Activated CD4-positive, alpha-beta memory T cell treated with anti-CD3 and anti-CD28 coated beads for 36 hours (primary cell): ENCODE measurements around the gene ZNF587. TPM values are rescaled to one million over a fixed set of nuclear protein-coding genes. Genes with fewer than 3 reads are reported as not detected.

Experiments
- CTCF ChIA-PET: fragments of 350-600 bp; sonication (Branson Sonifier 250); formaldehyde crosslinking; loops from one replicate; lab custom pipeline; 2021; ENCODE audit warnings: antibody characterized with exemption, inconsistent platforms; lab: Charles Lee
- POLR2A ChIA-PET: fragments of 350-600 bp; sonication (Branson Sonifier 250); formaldehyde crosslinking; loops from one replicate; lab custom pipeline; 2021; ENCODE audit warnings: antibody characterized with exemption; lab: Charles Lee
- DNase-seq: peaks from one replicate; pipeline ENCODE4 v3.0.0-alpha.2; 2020
- H3K27ac Mint-ChIP-seq: one replicate; pipeline ENCODE4 v1.8.0; 2021; ENCODE audit warnings: mixed read lengths
- H3K27me3 Mint-ChIP-seq: one replicate; pipeline ENCODE4 v1.8.0; 2021; ENCODE audit warnings: mixed read lengths
- H3K36me3 Mint-ChIP-seq: one replicate; pipeline ENCODE4 v1.8.0; 2021; ENCODE audit warnings: mixed read lengths
- H3K4me1 Mint-ChIP-seq: one replicate; pipeline ENCODE4 v1.8.0; 2021; ENCODE audit warnings: low read depth, mixed read lengths
- H3K4me3 Mint-ChIP-seq: one replicate; pipeline ENCODE4 v1.8.0; 2021; ENCODE audit warnings: mild to moderate bottlenecking, mixed read lengths
- H3K9me3 Mint-ChIP-seq: one replicate; pipeline ENCODE4 v1.8.0; 2021; ENCODE audit warnings: mixed read lengths
- intact Hi-C: fragments of 100-400 bp; cut with micrococcal nuclease; formaldehyde crosslinking; loops from one replicate; pipeline ENCODE4 v1.15.1; 2023
- total RNA-seq, 2 experiments: library from RNA; stranded (reverse); gene quantifications; one replicate each; pipeline ENCODE4 v1.2.3, GENCODE V29; 2021

ZNF587 gene
- total RNA-seq, 2 experiments from 2014 or later: 20.9 to 23.9 TPM

GRCh38 chr19:57900311-57900710, 50.7 kb downstream of the ZNF587 start:
- ChIA-PET POLR2A (no interaction called here), CTCF (no interaction called here)
- peaks cover 18% of the 10 kb centered on the region for H3K36me3 Mint-ChIP-seq
- intact Hi-C loops: loop anchor here (5.0 kb wide), 1 partner anchor 163 kb away; no protein-coding TSS in a partner anchor
- H3K9me3 Mint-ChIP-seq: peaks cover 34% of the 10 kb centered on the region
- H3K27me3 Mint-ChIP-seq: no peaks in the 10 kb centered on the region
- no peak overlapping the region for H3K4me3 Mint-ChIP-seq
- peaks cover 4% of the 10 kb centered on the region for H3K4me1 Mint-ChIP-seq
- H3K27ac Mint-ChIP-seq: no peak overlapping the region
- DNase-seq: no peak

GRCh38 chr19:57903618-57904184, 54.0 kb downstream of the ZNF587 start:
- H3K9me3 Mint-ChIP-seq: peaks cover 54% of the 10 kb centered on the region
- H3K4me3 Mint-ChIP-seq: no peak overlapping the region
- DNase-seq: no peak
- peaks cover 40% of the 10 kb centered on the region for H3K36me3 Mint-ChIP-seq
- peaks cover 6% of the 10 kb centered on the region for H3K4me1 Mint-ChIP-seq
- ChIA-PET POLR2A (no interaction called here), CTCF (interaction anchor here (0.7 to 1.6 kb wide), 2 partner anchors 11 to 31 kb away, joined by 3 to 4 read pairs; no protein-coding TSS in a partner anchor)
- no peak overlapping the region for H3K27ac Mint-ChIP-seq
- H3K27me3 Mint-ChIP-seq: no peaks in the 10 kb centered on the region
- intact Hi-C loops: loop anchor here (5.0 kb wide), 1 partner anchor 166 kb away; no protein-coding TSS in a partner anchor

- H3K4me1 Mint-ChIP-seq: peaks cover 6% of the 10 kb centered on the region
- DNase-seq: no peak
- CTCF ChIA-PET: no interaction called here
- intact Hi-C loops: no loop called here
- POLR2A ChIA-PET: no interaction called here
- H3K27me3 Mint-ChIP-seq: no peaks in the 10 kb centered on the region
- H3K36me3 Mint-ChIP-seq: peaks cover 50% of the 10 kb centered on the region
- peak overlapping the region; percentile 67 for H3K27ac Mint-ChIP-seq
- H3K9me3 Mint-ChIP-seq: peaks cover 58% of the 10 kb centered on the region
- H3K4me3 Mint-ChIP-seq: no peak overlapping the region
Observed at GRCh38 chr19:57905258-57905657, 55.6 kb downstream of the ZNF587 start.

GRCh38 chr19:57907394-57907793, 57.7 kb downstream of the ZNF587 start:
- intact Hi-C loops: no loop called here
- CTCF ChIA-PET: no interaction called here
- Mint-ChIP-seq H3K36me3 (peaks cover 65% of the 10 kb centered on the region), H3K27me3 (no peaks in the 10 kb centered on the region), H3K9me3 (peaks cover 67% of the 10 kb centered on the region), H3K4me3 (no peak overlapping the region), H3K4me1 (peaks cover 9% of the 10 kb centered on the region), H3K27ac (no peak overlapping the region)
- POLR2A ChIA-PET: no interaction called here
- no peak for DNase-seq

GRCh38 chr19:57914531-57914930, 64.9 kb downstream of the ZNF587 start:
- Mint-ChIP-seq H3K36me3 (peaks cover 67% of the 10 kb centered on the region), H3K4me3 (no peak overlapping the region), H3K27me3 (no peaks in the 10 kb centered on the region), H3K27ac (no peak overlapping the region), H3K4me1 (peaks cover 28% of the 10 kb centered on the region), H3K9me3 (peaks cover 56% of the 10 kb centered on the region)
- intact Hi-C loops: loop anchor here (10.0 kb wide), 2 partner anchors 340 to 490 kb away; partner anchors contain the start of genes ZNF416 and ZNF584
- CTCF ChIA-PET: interaction anchor here (1.3 kb wide), 1 partner anchor 12 kb away, joined by 4 read pairs; no protein-coding TSS in a partner anchor
- no peak for DNase-seq
- POLR2A ChIA-PET: no interaction called here

Other genes with a start within 250 kb of the ZNF587 start
- 1 to 10 TPM; 3.7 to 5.6 TPM for gene ZNF530, start 250.0 kb upstream of the ZNF587 start, total RNA-seq
- gene ZNF134, start 235.6 kb upstream of the ZNF587 start, total RNA-seq: 1 to 10 TPM; 6.7 to 8.0 TPM
- gene ZNF211, start 216.7 kb upstream of the ZNF587 start, total RNA-seq: 1 to 10 TPM; 8.2 to 8.3 TPM
- not detected for gene ZSCAN4, start 180.9 kb upstream of the ZNF587 start, total RNA-seq
- 1 to 10 TPM; 4.4 to 6.2 TPM for gene ZNF551, start 167.9 kb upstream of the ZNF587 start, total RNA-seq
- gene ZNF154, start 140.7 kb upstream of the ZNF587 start, total RNA-seq: under 1 TPM; 0.48 to 0.61 TPM
- 1 to 10 TPM; 5.4 to 6.3 TPM for gene ZNF671, start 122.2 kb upstream of the ZNF587 start, total RNA-seq
- 1 to 10 TPM; 7.8 to 8.3 TPM for gene ZNF776, start 103.0 kb upstream of the ZNF587 start, total RNA-seq
- 10 to 100 TPM; 11.5 to 11.7 TPM for gene ZNF586, start 80.2 kb upstream of the ZNF587 start, total RNA-seq
- 1 to 10 TPM; 4.8 to 6.1 TPM for gene ZNF552, start 34.9 kb upstream of the ZNF587 start, total RNA-seq
- gene ZNF587B, start 19.6 kb upstream of the ZNF587 start, total RNA-seq: 10 to 100 TPM; 14.2 to 15.2 TPM
- gene ZNF814, start 39.2 kb downstream of the ZNF587 start, total RNA-seq: 10 to 100 TPM; 10.4 to 12.4 TPM
- 10 to 100 TPM; 10.6 to 11.1 TPM for gene ZNF417, start 66.7 kb downstream of the ZNF587 start, total RNA-seq
- gene ZNF418, start 85.5 kb downstream of the ZNF587 start, total RNA-seq: 1 to 10 TPM; 2.3 TPM
- 1 to 10 TPM; 3.9 TPM for gene ZNF256, start 97.8 kb downstream of the ZNF587 start, total RNA-seq
- gene C19orf18, start 124.7 kb downstream of the ZNF587 start, total RNA-seq: not detected
- 1 to 10 TPM; 5.1 to 5.8 TPM for gene ZNF606, start 153.0 kb downstream of the ZNF587 start, total RNA-seq
- gene ZSCAN1, start 184.2 kb downstream of the ZNF587 start, total RNA-seq: not detected
- gene ZNF135, start 209.4 kb downstream of the ZNF587 start, total RNA-seq: under 1 TPM in 1 of 2 experiments, not detected in 1; 0.12 TPM
- 10 to 100 TPM; 13.8 to 15.7 TPM for gene ZSCAN18, start 248.4 kb downstream of the ZNF587 start, total RNA-seq